Measurements from ENCODE around the gene GPA33.

The GPA33 gene

GRCh38 chr1:167084757-167085156 is 5.4 kb downstream of the GPA33 start:
- DNase-seq = no peak

DNA sequence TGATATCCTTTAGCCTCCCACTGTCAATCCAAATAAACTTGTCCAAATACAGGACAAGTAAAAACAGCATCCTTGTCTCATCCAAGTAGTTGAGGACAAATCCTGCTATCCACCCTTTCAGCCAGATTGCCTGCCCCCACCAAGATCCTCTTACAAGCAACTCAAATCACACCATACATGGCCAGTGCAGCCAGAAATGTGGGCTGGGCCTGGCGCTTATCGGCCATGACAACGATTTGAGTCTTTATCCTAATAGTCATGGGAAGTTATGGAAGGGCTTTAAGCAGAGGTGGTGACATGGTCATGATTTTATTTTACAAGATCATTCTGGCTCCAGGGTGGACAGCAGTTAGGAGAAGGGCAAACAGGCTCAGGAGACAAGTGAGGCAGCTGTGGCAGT is 6.3 kb downstream of the GPA33 start:
- DNase-seq = no peak

- no peak for DNase-seq
Measured at GRCh38 chr1:167083066-167083665, 7.0 kb downstream of the GPA33 start.

- no peak for DNase-seq
Measured at GRCh38 chr1:167082511-167083027, 7.6 kb downstream of the GPA33 start.

DNA sequence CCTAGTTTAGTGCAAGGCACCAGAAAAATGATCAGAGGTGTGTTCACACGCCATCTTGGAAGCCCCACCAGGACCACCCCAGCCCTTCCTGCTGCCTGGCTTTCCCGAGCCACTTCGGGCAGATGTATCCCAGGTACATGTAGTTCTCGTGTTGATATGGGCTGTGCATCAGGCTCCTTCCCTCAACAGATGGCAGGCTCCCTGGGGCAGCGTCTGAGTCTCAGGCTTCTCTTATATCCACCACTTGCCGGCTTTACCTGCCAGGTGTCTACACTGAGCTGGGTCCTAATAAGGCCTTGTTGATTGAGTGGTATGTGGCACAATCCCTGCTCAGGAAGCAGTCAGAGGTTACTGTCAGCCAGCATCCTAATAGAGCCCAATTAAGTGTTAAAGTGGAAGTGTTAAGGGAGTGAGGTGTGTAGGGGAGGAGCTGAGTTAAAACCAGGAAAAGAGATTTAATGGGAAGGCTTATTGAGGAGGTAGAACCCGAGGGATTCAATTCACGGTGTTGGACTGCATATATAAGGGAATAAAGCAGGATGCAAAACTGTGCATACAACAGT is 8.5 kb downstream of the GPA33 start:
- DNase-seq = no peak

DNA sequence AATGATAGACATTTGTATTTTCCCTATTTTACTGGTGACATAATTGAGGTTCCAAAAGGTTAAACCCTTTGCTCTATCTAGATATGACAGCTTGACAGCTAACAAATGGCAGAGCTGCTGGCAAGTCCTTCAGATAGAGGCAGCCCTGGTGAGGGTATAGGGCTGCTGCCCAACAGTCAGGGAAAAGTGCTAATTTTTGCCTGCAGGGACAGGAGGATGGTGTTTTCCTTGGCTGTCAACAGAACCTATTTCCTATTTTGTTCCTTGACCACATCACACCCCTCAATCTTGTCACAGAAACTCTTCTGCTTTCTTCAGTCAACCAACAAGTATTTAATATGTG is 12.3 kb downstream of the GPA33 start:
- no peak for DNase-seq

DNA sequence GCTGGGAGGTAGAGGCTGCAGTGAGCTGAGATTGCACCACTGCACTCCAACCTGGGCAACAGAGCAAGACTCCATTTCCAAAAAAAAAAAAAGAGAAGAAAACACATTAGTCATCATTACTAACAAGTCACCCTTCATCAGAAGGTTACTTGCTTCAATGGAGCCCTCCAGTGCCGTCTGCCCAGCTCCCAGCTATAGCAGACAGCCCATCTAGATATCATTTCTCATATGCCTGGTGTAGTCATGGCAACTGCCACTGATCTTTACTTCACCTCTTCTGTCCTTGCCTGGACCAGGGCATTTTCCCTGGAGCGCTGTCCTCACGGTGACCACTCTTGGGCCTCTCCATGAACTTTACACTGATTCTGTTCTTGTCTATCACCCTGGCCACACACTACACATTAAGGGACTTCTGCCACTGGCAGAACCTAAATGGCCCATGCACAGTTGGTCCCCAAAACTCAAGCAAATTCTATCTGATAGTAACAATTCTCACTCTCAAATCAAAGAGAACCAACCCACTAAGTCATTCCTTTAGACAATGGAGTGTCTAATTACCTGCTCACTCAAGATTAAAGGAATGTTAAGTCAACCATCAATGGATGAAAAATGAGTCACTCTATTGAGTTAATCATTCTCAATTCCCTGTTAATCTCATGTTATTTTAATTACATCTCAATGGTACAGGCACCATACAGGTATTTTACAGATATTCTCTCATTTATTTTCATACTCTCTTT is 12.9 kb downstream of the GPA33 start:
- DNase-seq = no peak

DNA sequence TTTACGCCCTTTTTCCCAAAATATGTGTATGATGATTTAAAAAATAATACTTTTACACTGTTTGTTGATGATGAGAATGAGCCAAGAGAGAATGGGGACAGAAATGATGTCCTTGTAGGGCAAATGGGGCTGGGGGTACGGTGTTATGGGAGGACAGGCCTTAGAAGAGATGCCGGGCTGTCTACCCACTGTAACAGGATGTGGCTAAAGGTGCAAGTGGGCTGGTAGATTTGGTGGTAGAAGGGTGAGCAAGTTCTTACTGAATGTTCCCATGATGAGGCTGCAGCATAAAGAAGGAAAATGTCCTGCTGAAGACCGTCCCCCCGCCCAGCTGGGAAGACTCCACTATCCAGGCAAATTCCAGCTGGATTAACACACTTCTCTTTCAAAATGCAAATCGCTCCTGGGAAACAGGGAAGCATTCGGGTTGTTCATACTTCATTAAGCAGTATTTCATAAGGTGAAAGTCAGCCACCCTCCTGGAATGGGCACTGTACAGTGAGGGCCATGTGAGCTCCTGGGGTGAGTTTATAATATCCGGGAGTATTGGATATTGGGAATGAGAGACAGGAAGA is 14.0 kb downstream of the GPA33 start:
- DNase-seq = no peak

GRCh38 chr1:167071286-167071685 is 18.9 kb downstream of the GPA33 start:
- no peak for DNase-seq

DNA sequence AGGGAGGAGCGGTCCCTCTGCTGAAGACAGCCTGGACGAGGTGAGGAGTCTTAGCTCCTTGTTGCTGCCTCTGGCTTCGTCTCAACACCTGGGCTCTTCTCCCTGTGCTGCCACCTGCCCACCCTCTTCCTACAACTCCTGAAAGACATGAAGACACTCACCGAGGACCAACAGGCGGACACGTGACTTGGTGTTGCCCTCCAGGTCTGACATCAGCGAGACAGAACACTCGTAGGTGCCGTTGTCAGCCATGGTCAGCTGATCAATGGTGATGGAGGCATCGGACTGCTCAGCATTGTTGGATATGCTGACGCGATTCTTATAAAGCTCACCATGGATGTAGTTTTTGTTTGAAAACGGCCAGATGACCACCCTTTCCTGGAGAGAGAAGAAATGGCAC is 21.4 kb downstream of the GPA33 start:
- no peak for DNase-seq

DNA sequence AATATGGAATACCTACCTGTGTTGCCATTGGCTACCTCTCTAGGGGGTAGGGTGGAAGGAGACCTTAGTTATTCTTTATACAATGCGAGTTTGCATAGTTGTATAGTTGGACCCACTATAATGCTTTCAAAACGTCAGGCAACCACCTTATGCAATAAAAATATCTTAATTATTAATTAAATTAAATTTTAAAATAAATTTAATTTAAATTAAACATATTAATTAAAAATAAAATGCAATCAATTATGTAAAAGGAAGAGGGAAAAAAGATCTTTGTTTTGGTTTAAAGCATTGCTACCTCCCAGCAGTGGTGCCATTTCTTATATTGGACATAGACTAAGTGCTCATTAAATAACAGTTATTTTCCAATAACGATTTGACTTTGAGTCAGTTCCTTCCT is 22.3 kb downstream of the GPA33 start:
- DNase-seq = no peak

DNA sequence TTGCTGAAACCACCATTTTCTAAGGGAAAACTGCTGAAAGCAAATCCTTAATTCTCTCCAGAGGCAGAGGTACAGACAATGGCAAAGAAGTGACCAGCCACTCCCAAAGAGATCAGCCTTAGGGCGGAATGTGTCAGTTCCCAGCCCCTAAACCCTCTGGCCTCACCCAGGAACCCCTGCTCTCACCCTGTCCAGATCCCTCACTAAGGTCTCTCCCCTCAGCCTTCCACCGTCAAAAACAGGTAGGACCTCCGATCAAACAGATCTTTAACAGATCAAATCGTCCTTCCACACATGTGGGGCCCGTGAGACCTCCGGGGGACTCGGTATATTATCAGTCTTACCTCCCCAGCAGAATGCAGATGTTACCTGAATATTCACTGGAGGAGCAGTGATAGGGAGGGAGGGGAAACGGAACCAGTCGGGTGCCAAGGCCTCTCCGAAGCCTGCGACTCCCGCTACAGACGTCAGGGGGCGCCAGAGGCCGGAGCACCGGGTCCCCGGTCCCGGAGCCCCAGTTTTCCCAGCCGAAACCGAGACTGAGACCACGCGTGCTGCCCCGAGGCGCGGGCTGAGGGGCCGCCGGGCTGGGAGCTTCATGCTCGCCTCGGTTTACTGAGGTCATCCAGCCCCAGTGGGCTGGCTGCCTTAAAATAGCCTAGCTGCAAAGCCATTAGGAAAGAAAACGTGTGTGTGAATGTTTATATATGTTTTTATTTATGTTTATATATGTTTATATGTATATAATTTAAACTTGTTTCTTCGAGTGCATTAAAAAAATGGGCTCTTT is 23.6 kb downstream of the GPA33 start:
- peak; percentile 34 to 75 (median 65) for DNase-seq

DNA sequence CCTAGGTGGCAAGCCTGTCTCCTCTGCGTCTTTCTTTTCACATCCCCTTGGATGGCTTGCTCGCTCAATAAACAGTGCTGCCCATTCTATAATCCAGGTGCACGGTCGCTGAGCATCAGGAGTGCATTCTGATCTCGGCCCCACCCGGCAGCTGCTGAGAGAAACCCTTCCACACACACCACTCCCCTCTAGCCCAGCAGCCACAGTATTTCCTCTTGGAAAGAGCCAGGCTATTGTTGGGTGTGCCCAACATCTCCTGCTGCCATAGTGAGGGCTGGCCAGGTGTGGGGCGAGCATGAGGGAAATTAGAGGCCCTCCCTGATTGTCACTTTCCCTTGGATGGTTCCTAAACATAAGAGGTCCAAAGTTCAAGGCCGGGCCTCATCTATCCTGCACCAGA is 24.7 kb downstream of the GPA33 start:
- no peak for DNase-seq

GRCh38 chr1:167064621-167065020 is 25.6 kb downstream of the GPA33 start:
- no peak for DNase-seq

DNA sequence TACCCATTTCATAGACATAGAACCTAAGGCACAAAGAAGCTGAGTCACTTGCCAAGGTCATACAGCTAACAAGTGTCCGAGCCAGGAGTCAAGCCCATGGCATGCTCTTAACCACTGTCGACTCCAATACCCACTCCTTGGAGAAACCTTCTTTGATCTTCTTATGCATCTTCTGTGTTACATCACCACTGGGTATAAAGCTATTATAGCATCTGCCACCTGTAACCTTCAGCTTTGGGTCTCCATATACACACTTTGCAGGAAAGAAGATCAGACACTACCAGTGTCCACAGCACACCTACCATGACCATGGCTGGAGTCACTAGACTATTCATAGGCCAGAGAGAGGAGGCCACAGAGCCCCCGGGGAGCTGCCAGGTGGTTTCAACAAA is 29.1 kb downstream of the GPA33 start:
- no peak for DNase-seq

DNA sequence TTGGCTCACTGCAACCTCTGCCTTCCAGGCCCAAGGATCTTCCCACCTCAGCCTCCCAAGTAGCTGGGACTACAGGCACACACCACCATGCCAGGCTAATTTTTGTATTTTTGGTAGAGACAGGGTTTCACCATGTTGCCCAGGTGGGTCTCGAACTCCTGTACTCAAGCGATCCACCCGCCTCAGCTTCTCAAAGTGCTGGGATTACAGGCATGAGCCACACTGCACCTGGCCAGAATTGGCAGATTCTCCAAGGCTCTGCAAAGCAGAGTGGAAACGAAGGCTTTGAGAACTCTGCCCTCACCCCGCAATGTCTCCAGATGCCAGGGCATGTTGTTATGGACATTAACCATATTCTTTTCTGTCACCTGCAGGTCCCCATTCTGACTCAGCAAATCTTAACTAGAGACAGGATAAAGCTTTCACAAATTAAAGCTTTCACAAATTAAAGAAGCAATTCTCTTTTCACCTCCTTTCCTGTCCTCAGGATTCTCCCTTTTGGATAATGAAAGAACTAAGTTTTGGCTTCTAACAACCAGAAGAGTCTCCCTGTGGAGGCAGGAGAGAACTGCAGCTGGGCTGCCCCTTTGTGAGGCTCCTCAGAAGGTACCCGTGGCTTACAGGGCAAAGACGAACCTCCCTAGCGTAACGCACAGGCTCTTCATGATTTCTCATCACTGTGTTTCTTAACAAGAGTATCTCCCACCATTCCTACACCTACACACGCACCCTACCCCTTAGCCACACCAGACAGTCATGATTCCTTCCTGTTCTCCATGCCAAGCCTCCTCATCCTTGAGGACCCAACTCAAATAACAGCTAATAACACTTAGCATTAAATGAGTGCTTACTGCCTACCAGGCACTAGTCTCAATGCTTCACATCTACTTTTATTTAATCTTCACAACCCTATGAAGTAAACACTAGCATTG is 29.8 kb downstream of the GPA33 start:
- DNase-seq = no peak

GRCh38 chr1:167059809-167060107 is 30.4 kb downstream of the GPA33 start:
- no peak for DNase-seq

DNA sequence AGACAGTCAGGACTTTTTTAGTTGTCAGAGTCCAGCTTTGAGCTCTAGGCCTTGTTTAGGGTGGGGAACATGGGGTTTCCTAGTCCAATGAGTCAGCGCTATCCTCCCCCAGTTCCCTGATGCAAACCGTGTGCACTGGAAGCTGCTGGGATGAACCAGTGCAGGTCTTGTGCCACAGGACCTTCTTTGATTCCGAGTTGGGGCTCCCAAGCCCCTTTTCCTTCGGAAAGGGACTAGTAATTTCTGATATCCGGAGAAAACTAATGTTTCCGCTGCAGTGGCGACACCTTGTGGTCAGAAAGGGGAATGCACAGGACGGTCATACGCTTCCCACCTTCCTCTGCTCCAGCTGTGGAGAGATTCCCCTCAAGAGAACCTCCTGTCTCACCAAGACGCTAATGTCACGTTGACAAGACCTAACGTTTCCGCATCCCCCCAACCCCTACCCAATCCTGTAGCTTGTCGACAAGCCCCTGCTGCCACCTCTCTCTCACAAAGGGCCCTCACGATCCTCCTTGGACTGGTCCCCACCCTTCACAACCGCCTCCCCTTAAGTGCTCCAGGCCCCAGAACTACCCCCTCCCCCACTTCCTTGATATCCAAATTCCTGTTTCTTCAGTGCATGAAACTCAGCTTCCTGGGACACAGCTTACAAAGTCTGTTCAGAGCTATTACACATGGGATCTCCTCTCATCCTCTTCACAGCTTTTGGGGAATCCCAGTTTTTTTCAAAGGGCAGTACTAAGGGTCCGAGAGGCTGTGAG is 30.9 kb downstream of the GPA33 start:
- peak; percentile 20 to 71 (median 54) for DNase-seq

DNA sequence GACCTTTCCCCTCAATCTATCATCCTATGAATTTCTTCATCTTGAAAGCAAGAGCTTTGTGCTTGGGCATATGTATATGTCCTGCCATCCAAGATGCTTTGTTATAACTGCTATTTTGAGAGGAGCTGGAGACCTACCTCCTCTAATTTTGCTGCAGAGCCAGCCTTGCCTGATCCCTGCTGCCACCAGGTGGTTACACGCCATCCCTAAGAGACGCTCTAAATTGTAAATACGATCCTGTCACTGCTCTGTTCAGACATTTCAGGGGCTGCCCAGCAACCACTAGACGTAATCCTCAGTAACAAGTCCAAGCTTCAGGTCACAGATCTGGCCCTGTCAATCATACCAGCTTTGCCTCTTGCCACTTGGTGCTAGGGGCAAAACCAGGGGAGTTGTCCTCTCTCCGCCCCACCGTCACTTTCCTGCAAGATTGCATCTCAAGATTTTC is 32.9 kb downstream of the GPA33 start:
- DNase-seq = peak in 1 of 5 donors; percentile 51

GRCh38 chr1:167056529-167057231 is 33.5 kb downstream of the GPA33 start:
- no peak for DNase-seq
